Measurements from ENCODE around the gene SSB. TPM values are rescaled to one million over a fixed set of nuclear protein-coding genes. Genes with fewer than 3 reads are reported as not detected.
A peak's percentile ranks its signal among the peaks of the same experiment; 100 is the strongest.

SSB gene
- total and polyA plus RNA-seq, 4 donors, result 29.9 to 61.4 (median 42.2) TPM

- Histone ChIP-seq H3K4me3 (ENCODE audit: low read depth in 1 of 3, low read length in 3 of 3) (no peak overlapping the region), H3K36me3 (ENCODE audit: control insufficient read depth in 4 of 4, insufficient read depth in 3 of 4, low read depth in 1 of 4, low read length in 3 of 4) (peaks cover 0 to 7% (median 4%) of the 10 kb centered on the region in 4 donors), H3K4me1 (ENCODE audit: control insufficient read depth in 4 of 4, insufficient read depth in 4 of 4, low read length in 3 of 4) (peaks cover 3 to 25% (median 17%) of the 10 kb centered on the region in 4 donors), H3K9me3 (ENCODE audit: control insufficient read depth in 4 of 4, low read length in 3 of 4) (no peaks in the 10 kb centered on the region), H3K9ac (ENCODE audit: low read depth in 1 of 2, low read length in 2 of 2) (no peak overlapping the region), H3K27ac (ENCODE audit: low read depth in 1 of 2, low read length in 2 of 2) (no peak overlapping the region), H3K27me3 (ENCODE audit: control insufficient read depth in 4 of 4, insufficient read depth in 4 of 4, low read length in 3 of 4) (no peaks in the 10 kb centered on the region)
- no peak for TF ChIP-seq GABPA (IDR thresholded peaks at IDR 0.05 in 1 of 2, conservative IDR thresholded peaks at IDR 0.05 in 1 of 2)
- TF ChIP-seq FOXA1 (IDR thresholded peaks at IDR 0.05), result no peak
- no peak for TF ChIP-seq HNF4A (conservative IDR thresholded peaks at IDR 0.05)
- TF ChIP-seq MAX (IDR thresholded peaks at IDR 0.05), result no peak
- WGBS, result 94% methylated on average over 4 of the region's 4 CpGs
- DNase-seq (ENCODE audit: low spot score), result no peak
Measured at GRCh38 chr2:169822785-169823392, 24.2 kb downstream of the SSB start.

GRCh38 chr2:169823996-169824372 lies 25.3 kb downstream of the SSB start:
- no peak for DNase-seq (ENCODE audit: low spot score)
- no peak for TF ChIP-seq MAX (IDR thresholded peaks at IDR 0.05)
- peak overlapping the region; percentile 73 to 86 for H3K9ac ChIP-seq (ENCODE audit: low read depth in 1 of 2, low read length in 2 of 2)
- no peaks in the 10 kb centered on the region for H3K27me3 ChIP-seq (ENCODE audit: control insufficient read depth in 4 of 4, insufficient read depth in 4 of 4, low read length in 3 of 4)
- H3K9me3 ChIP-seq (ENCODE audit: control insufficient read depth in 4 of 4, low read length in 3 of 4), result no peaks in the 10 kb centered on the region
- H3K4me1 ChIP-seq (ENCODE audit: control insufficient read depth in 4 of 4, insufficient read depth in 4 of 4, low read length in 3 of 4), result peaks cover 4 to 35% (median 24%) of the 10 kb centered on the region in 4 donors
- no peak overlapping the region for H3K27ac ChIP-seq (ENCODE audit: low read depth in 1 of 2, low read length in 2 of 2)
- WGBS, result 28% methylated on average over 4 of the region's 4 CpGs
- peaks cover 0 to 3% (median 1%) of the 10 kb centered on the region in 4 donors for H3K36me3 ChIP-seq (ENCODE audit: control insufficient read depth in 4 of 4, insufficient read depth in 3 of 4, low read depth in 1 of 4, low read length in 3 of 4)
- peak overlapping the region; percentile 82 to 85 (median 83) for H3K4me3 ChIP-seq (ENCODE audit: low read depth in 1 of 3, low read length in 3 of 3)

GRCh38 chr2:169824373-169825333 lies 26.0 kb downstream of the SSB start, which contains the start of gene METTL5:
TSS of gene METTL5 (minus strand) at chr2:169824905. CDS start at chr2:169824597, 308 bp downstream.
- Histone ChIP-seq H3K9me3 (ENCODE audit: control insufficient read depth in 4 of 4, low read length in 3 of 4) (no peaks in the 10 kb centered on the region), H3K4me3 (ENCODE audit: low read depth in 1 of 3, low read length in 3 of 3) (peak within 1 kb of the TSS; percentile 82 to 85 (median 83)), H3K36me3 (ENCODE audit: control insufficient read depth in 4 of 4, insufficient read depth in 3 of 4, low read depth in 1 of 4, low read length in 3 of 4) (peaks cover 0 to 3% (median 0%) of the 10 kb centered on the region in 4 donors), H3K9ac (ENCODE audit: low read depth in 1 of 2, low read length in 2 of 2) (peak within 1 kb of the TSS; percentile 73 to 86), H3K27me3 (ENCODE audit: control insufficient read depth in 4 of 4, insufficient read depth in 4 of 4, low read length in 3 of 4) (no peaks in the 10 kb centered on the region), H3K27ac (ENCODE audit: low read depth in 1 of 2, low read length in 2 of 2) (peak within 1 kb of the TSS; percentile 68 to 78), H3K4me1 (ENCODE audit: control insufficient read depth in 4 of 4, insufficient read depth in 4 of 4, low read length in 3 of 4) (peaks cover 7 to 38% (median 27%) of the 10 kb centered on the region in 4 donors)
- TF ChIP-seq MAX (IDR thresholded peaks at IDR 0.05) (no peak), REST (IDR thresholded peaks at IDR 0.05) (peak; percentile 96), CTCF (IDR thresholded peaks at IDR 0.05; ENCODE audit: low read depth, low read length, missing input control) (peak; percentile 94), RAD21 (IDR thresholded peaks at IDR 0.05) (peak; percentile 76 to 79)
- peak; percentile 91 for DNase-seq (ENCODE audit: low spot score)
- 2% methylated on average over 61 of the region's 61 CpGs for WGBS

Data from liver (tissue), 9 donors.